Heart left ventricle (tissue), 16 donors: ENCODE data around the gene ERF. TPM values are rescaled to one million over a fixed set of nuclear protein-coding genes. Genes with fewer than 3 reads are reported as not detected.

Source experiments
- ATAC-seq, 4 donors: fragments of 200-7000 bp; cut with Tn5 transposase; one replicate each; pipeline ENCODE4 v1.9.1; 2020 to 2022; ENCODE audit warnings: moderate library complexity in 4 of 4, mild to moderate bottlenecking in 3 of 4, moderate number of reproducible peaks in 1 of 4
- DNase-seq, 5 donors: peaks; one replicate each; pipeline ENCODE4 v3.0.0-alpha.2; 2020
- H3K27ac ChIP-seq, 12 donors: fragments of 200-600 bp; sonication (generic) in 4 of 12; one replicate each; pipeline versions ENCODE4 v1.5.0 to v1.8.0; 2016 to 2022; ENCODE audit warnings: mild to moderate bottlenecking in 2 of 12
- H3K27me3 ChIP-seq, 9 donors: fragments of 200-600 bp; sonication (generic) in 2 of 9; one replicate each; pipeline versions ENCODE4 v1.5.1 to v1.8.0; 2016 to 2022; ENCODE audit warnings: mild to moderate bottlenecking in 3 of 9
- H3K36me3 ChIP-seq, 9 donors: fragments of 200-600 bp; sonication (generic) in 2 of 9; one replicate each; pipeline versions ENCODE4 v1.5.0 to v1.8.0; 2018 to 2022; ENCODE audit warnings: mild to moderate bottlenecking in 2 of 9
- H3K4me1 ChIP-seq, 12 donors: fragments of 200-600 bp; sonication (generic) in 4 of 12; one replicate each; pipeline versions ENCODE4 v1.5.0 to v1.8.0; 2016 to 2022; ENCODE audit warnings: mild to moderate bottlenecking in 3 of 12
- H3K4me3 ChIP-seq, 12 donors: fragments of 200-600 bp; sonication (generic) in 4 of 12; one replicate each; pipeline versions ENCODE4 v1.5.0 to v1.8.0; 2017 to 2022; ENCODE audit warnings: mild to moderate bottlenecking in 9 of 12, moderate library complexity in 4 of 12
- H3K9me3 ChIP-seq, 12 donors: fragments of 200-600 bp; sonication (generic) in 4 of 12; one replicate each; pipeline versions ENCODE4 v1.5.0 to v1.8.0; 2016 to 2022; ENCODE audit warnings: mild to moderate bottlenecking in 1 of 12
- CTCF ChIP-seq, 12 donors: fragments of 200-600 bp; sonication (generic) in 4 of 12; IDR thresholded peaks; one replicate each; pipeline versions ENCODE4 v1.5.0 to v1.8.0; 2018 to 2022; ENCODE audit warnings: antibody characterized with exemption in 12 of 12, mild to moderate bottlenecking in 5 of 12
- POLR2A ChIP-seq, 2 donors: fragments of 450-650 bp; IDR thresholded peaks; one replicate each; pipeline ENCODE4 v1.6.1; 2017; ENCODE audit warnings: antibody characterized with exemption in 2 of 2, mild to moderate bottlenecking in 2 of 2, moderate library complexity in 2 of 2
- WGBS, 4 donors: extraction: QIAGEN DNeasy Blood & Tissue Kit in 2 of 4; methylation state at CpG; one replicate each; pipeline versions ENCODE4 v1.1.5 to v1.1.7; 2013 to 2018; 5-methylcytosine and 5-hydroxymethylcytosine counted together
- intact Hi-C, 10 donors: fragments of 100-400 bp; cut with DNase I; formaldehyde crosslinking; loops; one replicate each; pipeline versions ENCODE4 v1.11.1 to v1.14.2; 2022
- polyA plus RNA-seq, 2 donors: library from polyadenylated mRNA; stranded (reverse); fragments of 200-250 nt; gene quantifications; one replicate each; pipeline ENCODE4 v1.2.3, GENCODE V29; 2013
- total RNA-seq, 9 donors: library from RNA; depleted of rRNA in 2 of 9; stranded (reverse); fragments of >200 nt in 2 of 9; fragmentation: NEBNext Ultra II Directional in 3 of 9; extraction: Animal tissue kit (Norgen Biotek cat#: 25700) in 3 of 9; gene quantifications; one replicate each; pipeline versions ENCODE4 v1.1.0 to v1.2.4, GENCODE V29; 2016 to 2023
- donor health status: ischemic (EF 13 %, LVEDD 7.1; RV severe dilation, severe dysfunction).
- donor health status: healthy with polysubstance abuse.
- donor health status: DM: no; HTN: yes; CAD: no.
- donor health status: DM: no; HTN: no; CAD: no.
- donor health status: ischemic (EF 25% LVEDD 6.9; RV normal size, moderate dysfunction).
- donor health status: ischemic (EF 25% LVEDD 5.7; RV mildly dilated, moderate dysfunction).
- donor health status: healthy.
- donor health status: DM: yes; HTN: yes; CAD: no.
- donor health status: ischemic (EF 35%, LVEDD 5.7; RV mildly dilated, moderate dysfunction).
- donor health status: nonischemic (EF 11% LVEDD 7.7; RV severe dilation, severe dysfunction).
- donor health status: DM: yes; HTN: yes; CAD: no.
- donor health status: PGD.
- donor health status: ischemic (EF 29% LVEDD 5.4; RV normal size, mild dysfunction).
- donor health status: nonischemic (EF 23%, LVEDD 6.1; RV moderate dilation, normal function).

The ERF gene
- total and polyA plus RNA-seq, 11 donors: 26.1 to 49.7 (median 35.5) TPM

GRCh38 chr19:42271861-42272534 lies 17.1 kb upstream of the ERF start:
- no peak overlapping the region for H3K4me3 ChIP-seq
- H3K9me3 ChIP-seq: no peaks in the 10 kb centered on the region
- H3K4me1 ChIP-seq: peaks cover 8 to 66% (median 52%) of the 10 kb centered on the region in 12 donors

GRCh38 chr19:42271045-42271419 lies 16.1 kb upstream of the ERF start:
- no peaks in the 10 kb centered on the region for H3K27me3 ChIP-seq
- peaks cover 8 to 57% (median 44%) of the 10 kb centered on the region in 12 donors for H3K4me1 ChIP-seq
- no peaks in the 10 kb centered on the region for H3K9me3 ChIP-seq
- peaks cover 0 to 42% (median 29%) of the 10 kb centered on the region in 9 donors for H3K36me3 ChIP-seq
- ATAC-seq (no peak), DNase-seq (peak in 2 of 5 donors; percentile 18 to 36)
- peak overlapping the region; percentile 74 to 98 (median 90) for H3K27ac ChIP-seq
- H3K4me3 ChIP-seq: peak overlapping the region in 10 of 12 donors; percentile 54 to 79 (median 69)
- TF ChIP-seq CTCF (IDR thresholded peaks at IDR 0.05): no peak
- no peak for TF ChIP-seq POLR2A (IDR thresholded peaks at IDR 0.05)
- WGBS, 4 donors: 39 to 55% (median 43%) methylated on average over 3 of the region's 3 CpGs
- intact Hi-C loops: no loop called here

More at GRCh38 chr19:42271861-42272534, 17.1 kb upstream of the ERF start:
- no peak for ATAC-seq
- Histone ChIP-seq H3K27me3 (no peaks in the 10 kb centered on the region), H3K36me3 (peaks cover 0 to 45% (median 29%) of the 10 kb centered on the region in 9 donors), H3K27ac (peak overlapping the region in 3 of 12 donors; percentile 90 to 95 (median 94))
- 86 to 90% (median 89%) methylated on average over 21 to 35 of the region's 35 CpGs for WGBS, 4 donors
- intact Hi-C loops: no loop called here
- DNase-seq: peak in 2 of 5 donors; percentile 18 to 32
- TF ChIP-seq POLR2A (IDR thresholded peaks at IDR 0.05) (no peak), CTCF (IDR thresholded peaks at IDR 0.05) (no peak)

GRCh38 chr19:42270346-42271044 lies 15.6 kb upstream of the ERF start:
- intact Hi-C loops: no loop called here
- Histone ChIP-seq H3K36me3 (peaks cover 0 to 39% (median 29%) of the 10 kb centered on the region in 9 donors), H3K4me3 (peak overlapping the region; percentile 23 to 79 (median 66)), H3K9me3 (no peaks in the 10 kb centered on the region), H3K27ac (peak overlapping the region; percentile 74 to 98 (median 90)), H3K4me1 (peaks cover 8 to 51% (median 38%) of the 10 kb centered on the region in 12 donors), H3K27me3 (no peaks in the 10 kb centered on the region)
- 12 to 17% (median 14%) methylated on average over 7 to 18 of the region's 18 CpGs for WGBS, 4 donors
- peak in 3 of 5 donors; percentile 54 to 76 (median 60) for DNase-seq
- no peak for TF ChIP-seq CTCF (IDR thresholded peaks at IDR 0.05)
- TF ChIP-seq POLR2A (IDR thresholded peaks at IDR 0.05): no peak
- ATAC-seq: peak in 1 of 4 donors; percentile 1
